SK-N-SH (cell line): ENCODE measurements around the gene ATP6V1F. TPM values are rescaled to one million over a fixed set of nuclear protein-coding genes. Genes with fewer than 3 reads are reported as not detected.

Experiments
- CTCF ChIA-PET: fragments of 300-600, 350-600 bp; formaldehyde crosslinking; extraction: SDS; loops from one replicate; lab custom pipeline; 2021; lab: Yijun Ruan, JAX
- POLR2A ChIA-PET: fragments of 350-600 bp; sonication (Branson Sonifier 250); formaldehyde crosslinking; extraction: SDS; loops from one replicate; lab custom pipeline; 2020; ENCODE audit warnings: antibody characterized with exemption, inconsistent platforms; lab: Yijun Ruan, JAX
- DNase-seq: peaks from one replicate; pipeline ENCODE4 v3.0.0; 2012
- H2AFZ ChIP-seq: fragments of 200-600 bp; sonication (generic); 2 replicates; pipeline ENCODE4 v1.8.1; 2016; ENCODE audit warnings: antibody characterized with exemption, mild to moderate bottlenecking, low read depth
- H3F3A ChIP-seq: fragments of 200-600 bp; sonication (generic); replicated peaks from 2 replicates; pipeline ENCODE3; 2016; ENCODE audit warnings: antibody characterized with exemption, mild to moderate bottlenecking; ENCODE audit not compliant: insufficient read depth
- H3K27ac ChIP-seq, 2 experiments: fragments of 200-500 bp in 1 of 2; fragments of 200-600 bp in 1 of 2; sonication (Bioruptor generic) in 1 of 2; sonication (generic), shearing (Covaris generic) in 1 of 2; 2 replicates each; pipeline versions ENCODE4 v1.5.1 to v1.6.1; 2014 to 2016; ENCODE audit warnings: low read depth in 2 of 2, inconsistent platforms in 1 of 2, low read length in 1 of 2, mild to moderate bottlenecking in 1 of 2, mixed read lengths in 1 of 2
- H3K27me3 ChIP-seq: fragments of 200-600 bp; sonication (generic), shearing (Covaris generic); 2 replicates; pipeline ENCODE4 v1.6.1; 2016; ENCODE audit warnings: mixed run types; ENCODE audit not compliant: insufficient read depth
- H3K36me3 ChIP-seq, 2 experiments: fragments of 200-500 bp in 1 of 2; fragments of 200-600 bp in 1 of 2; sonication (Bioruptor generic) in 1 of 2; sonication (generic) in 1 of 2; replicated peaks in 1 of 2; 2 replicates each; pipeline versions ENCODE3 to v1.5.1; 2014 to 2016; ENCODE audit warnings: low read length in 1 of 2, mild to moderate bottlenecking in 1 of 2; ENCODE audit not compliant: insufficient read depth in 2 of 2, control insufficient read depth in 1 of 2
- H3K4me1 ChIP-seq, 2 experiments: fragments of 200-500 bp in 1 of 2; fragments of 200-600 bp in 1 of 2; sonication (Bioruptor generic) in 1 of 2; sonication (generic), shearing (Covaris generic) in 1 of 2; 2 replicates each; pipeline versions ENCODE4 v1.5.1 to v1.6.1; 2014 to 2016; ENCODE audit warnings: low read depth in 1 of 2, low read length in 1 of 2, mixed run types in 1 of 2; ENCODE audit not compliant: insufficient read depth in 2 of 2, control insufficient read depth in 1 of 2
- H3K4me2 ChIP-seq: fragments of 200-600 bp; sonication (generic), shearing (Covaris generic); 2 replicates; pipeline ENCODE4 v1.6.1; 2017; ENCODE audit warnings: mixed run types
- H3K4me3 ChIP-seq, 2 experiments: fragments of 200-500 bp in 1 of 2; fragments of 200-600 bp in 1 of 2; sonication (Bioruptor generic) in 1 of 2; sonication (generic), shearing (Covaris generic) in 1 of 2; 2 replicates each; pipeline versions ENCODE4 v1.5.1 to v1.8.1; 2014 to 2016; ENCODE audit warnings: low read depth in 2 of 2, inconsistent platforms in 1 of 2, low read length in 1 of 2, mild to moderate bottlenecking in 1 of 2, mixed read lengths in 1 of 2, moderate library complexity in 1 of 2
- H3K79me2 ChIP-seq: fragments of 200-600 bp; sonication (generic); 2 replicates; pipeline ENCODE4 v1.8.1; 2017; ENCODE audit warnings: mild to moderate bottlenecking; ENCODE audit not compliant: insufficient read depth
- H3K9ac ChIP-seq: fragments of 200-600 bp; sonication (generic); 2 replicates; pipeline ENCODE4 v1.6.1; 2017; ENCODE audit warnings: mixed run types
- H3K9me2 ChIP-seq: fragments of 200-600 bp; sonication (generic); 2 replicates; pipeline ENCODE4 v1.6.1; 2017; ENCODE audit warnings: mixed run types
- H3K9me3 ChIP-seq: fragments of 200-600 bp; sonication (generic); 2 replicates; pipeline ENCODE4 v1.6.1; 2017; ENCODE audit warnings: mixed run types, mild to moderate bottlenecking, moderate library complexity
- H4K20me1 ChIP-seq: fragments of 200-600 bp; sonication (generic); 2 replicates; pipeline ENCODE4 v1.6.1; 2017; ENCODE audit warnings: mild to moderate bottlenecking, mixed run types; ENCODE audit not compliant: insufficient read depth
- CHD2 ChIP-seq: fragments of 150-350 bp; IDR thresholded peaks from 2 replicates; pipeline ENCODE4 v1.6.1; 2018; ENCODE audit warnings: low read length; ENCODE audit not compliant: partially characterized antibody
- ELF1 ChIP-seq: IDR thresholded peaks from 2 replicates; pipeline ENCODE4 v1.4.0; 2012
- FOXJ3 ChIP-seq: sonication (generic); formaldehyde crosslinking; IDR thresholded peaks from 2 replicates; pipeline ENCODE4 v1.5.1; 2020; ENCODE audit warnings: mild to moderate bottlenecking, missing genetic modification reagents
- FOXM1 ChIP-seq: IDR thresholded peaks from 2 replicates; pipeline ENCODE4 v1.4.0; 2012; ENCODE audit warnings: low read depth, mild to moderate bottlenecking
- GABPA ChIP-seq: IDR thresholded peaks from 2 replicates; pipeline ENCODE4 v1.4.0; 2012; ENCODE audit warnings: low read depth, mild to moderate bottlenecking
- GATA2 ChIP-seq: sonication (generic); formaldehyde crosslinking; IDR thresholded peaks from 2 replicates; pipeline ENCODE4 v1.5.0; 2020; ENCODE audit warnings: mild to moderate bottlenecking, missing genetic modification reagents
- MEF2A ChIP-seq: IDR thresholded peaks from 2 replicates; pipeline ENCODE4 v1.4.0; 2012; ENCODE audit warnings: low read depth, borderline replicate concordance
- NFIC ChIP-seq: IDR thresholded peaks from 2 replicates; pipeline ENCODE4 v1.4.0; 2012; ENCODE audit warnings: borderline replicate concordance
- POLR2AphosphoS5 ChIP-seq: IDR thresholded peaks from 2 replicates; pipeline ENCODE4 v1.6.1; 2012; ENCODE audit warnings: low read depth, low read length
- RCOR1 ChIP-seq: fragments of 150-350 bp; IDR thresholded peaks from 2 replicates; pipeline ENCODE4 v1.6.1; 2017; ENCODE audit warnings: antibody characterized with exemption, low read length
- RFX5 ChIP-seq: IDR thresholded peaks from 2 replicates; pipeline ENCODE4 v1.6.1; 2012; ENCODE audit warnings: mild to moderate bottlenecking, improper control_type of control experiment, low read length
- SMC3 ChIP-seq: IDR thresholded peaks from 2 replicates; pipeline ENCODE4 v1.6.1; 2012; ENCODE audit warnings: low read depth, low read length, improper control_type of control experiment
- TAF1 ChIP-seq: IDR thresholded peaks from 2 replicates; pipeline ENCODE4 v1.6.1; 2012; ENCODE audit warnings: low read depth, mild to moderate bottlenecking, low read length, moderate library complexity, borderline replicate concordance
- TCF12 ChIP-seq: IDR thresholded peaks from 2 replicates; pipeline ENCODE4 v1.4.0; 2012
- USF2 ChIP-seq: fragments of 150-350 bp; IDR thresholded peaks from 2 replicates; pipeline ENCODE4 v1.6.1; 2017; ENCODE audit warnings: antibody characterized with exemption, low read length, low read depth, borderline replicate concordance
- WGBS: methylation state at CpG from one replicate; pipeline ENCODE4 v1.1.6; 2017; ENCODE audit warnings: low lambda C conversion rate; 5-methylcytosine and 5-hydroxymethylcytosine counted together
- polyA plus RNA-seq, 3 experiments: library from polyadenylated mRNA; depleted of rRNA; stranded (reverse); fragments of >200 nt; gene quantifications; 2 replicates each; pipeline ENCODE4 v1.2.3, GENCODE V29; 2012

Gene ATP6V1F
- polyA plus RNA-seq, 1 of the 3 experiments (the other 2 are of a cell fraction) = 495 TPM

GRCh38 chr7:128835790-128836641 lies 26.6 kb upstream of the ATP6V1F start:
- H4K20me1 ChIP-seq = peaks cover 93% of the 10 kb centered on the region

DNA sequence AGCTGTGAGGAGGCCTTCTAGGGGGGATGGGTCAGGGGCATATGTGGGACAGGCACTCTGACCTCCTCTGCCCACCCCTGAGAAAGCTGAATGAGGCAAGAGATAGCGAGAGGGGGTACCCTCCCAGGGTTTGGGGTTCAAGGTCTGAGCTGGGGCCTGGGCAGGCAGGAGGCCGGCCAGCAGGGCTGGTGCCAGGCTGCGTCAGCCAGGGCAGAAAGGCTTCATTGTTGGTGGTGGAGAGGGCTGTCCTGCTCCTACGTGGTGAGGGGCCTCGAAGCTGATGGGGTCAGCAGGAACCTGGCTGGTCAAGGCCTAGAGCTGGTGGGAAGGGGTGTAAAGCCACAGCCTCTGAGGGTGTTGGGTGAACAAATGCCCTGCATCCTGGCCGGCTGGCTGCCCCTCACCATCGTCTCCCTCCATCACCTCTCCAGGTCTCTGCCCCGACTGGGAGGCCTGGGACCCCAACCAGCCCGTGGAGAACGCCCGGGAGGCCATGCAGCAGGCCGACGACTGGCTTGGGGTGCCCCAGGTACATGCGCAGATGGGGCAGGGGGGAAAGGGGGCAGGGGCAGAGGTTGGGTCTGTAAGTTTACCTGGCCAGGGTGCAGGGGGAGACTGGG lies 25.8 kb upstream of the ATP6V1F start:
- Histone ChIP-seq H3K9ac (no peak overlapping the region), H3K27ac (peak overlapping the region in 1 of 2 experiments; percentile 27; a peak in 1 of 4 replicates), H3K4me2 (no peak overlapping the region), H3K9me3 (no peaks in the 10 kb centered on the region), H3K79me2 (peaks cover 66% of the 10 kb centered on the region), H3F3A (peaks cover 19% of the 10 kb centered on the region), H2AFZ (no peak overlapping the region), H3K4me1 (peaks cover 18 to 19% of the 10 kb centered on the region in 2 experiments; a peak in 3 of 4 replicates), H3K36me3 (peaks cover 63 to 66% of the 10 kb centered on the region in 2 experiments), H4K20me1 (peaks cover 93% of the 10 kb centered on the region), H3K9me2 (no peaks in the 10 kb centered on the region), H3K27me3 (no peaks in the 10 kb centered on the region), H3K4me3 (no peak overlapping the region)
- DNase-seq = no peak
- TF ChIP-seq TAF1 = no peak
- no peak for TF ChIP-seq ELF1
- TF ChIP-seq NFIC = no peak
- no peak for TF ChIP-seq POLR2AphosphoS5
- no peak for TF ChIP-seq GABPA
- no peak for TF ChIP-seq FOXJ3
- no peak for TF ChIP-seq MEF2A
- ChIA-PET POLR2A (no interaction called here), CTCF (interaction anchor here (1.0 to 2.6 kb wide), 5 partner anchors 26 to 439 kb away, joined by 3 to 11 read pairs (median 6); partner anchors contain the start of gene ATP6V1F)
- WGBS = 95% methylated on average over 14 of the region's 14 CpGs

More at GRCh38 chr7:128835790-128836641, 26.6 kb upstream of the ATP6V1F start:
- ChIA-PET POLR2A (no interaction called here), CTCF (interaction anchor here (0.8 to 2.6 kb wide), 7 partner anchors 17 to 438 kb away, joined by 3 to 11 read pairs (median 3); partner anchors contain the start of gene ATP6V1F)
- peaks cover 57% of the 10 kb centered on the region in 2 experiments for H3K36me3 ChIP-seq
- no peaks in the 10 kb centered on the region for H3K27me3 ChIP-seq
- H3K4me1 ChIP-seq = peaks cover 19 to 25% of the 10 kb centered on the region in 2 experiments; a peak in 3 of 4 replicates
- DNase-seq = no peak
- peaks cover 18% of the 10 kb centered on the region for H3F3A ChIP-seq
- H3K4me2 ChIP-seq = no peak overlapping the region
- H3K9me2 ChIP-seq = no peaks in the 10 kb centered on the region
- no peak overlapping the region for H3K4me3 ChIP-seq
- H3K27ac ChIP-seq = peak overlapping the region in 1 of 2 experiments; percentile 47; a peak in 1 of 4 replicates
- H3K79me2 ChIP-seq = peaks cover 75% of the 10 kb centered on the region
- no peak for TF ChIP-seq FOXM1
- TF ChIP-seq SMC3 = no peak
- no peaks in the 10 kb centered on the region for H3K9me3 ChIP-seq
- WGBS = 80% methylated on average over 9 of the region's 14 CpGs
- no peak overlapping the region for H3K9ac ChIP-seq
- H2AFZ ChIP-seq = no peak overlapping the region

GRCh38 chr7:128837521-128837921 lies 25.1 kb upstream of the ATP6V1F start:
- DNase-seq = no peak
- WGBS = 91% methylated on average over 16 of the region's 16 CpGs
- no peak overlapping the region for H3K27ac ChIP-seq
- H3K9ac ChIP-seq = no peak overlapping the region
- no peaks in the 10 kb centered on the region for H3K9me3 ChIP-seq
- H4K20me1 ChIP-seq = peaks cover 94% of the 10 kb centered on the region
- no peaks in the 10 kb centered on the region for H3K27me3 ChIP-seq
- H3K4me3 ChIP-seq = no peak overlapping the region
- H2AFZ ChIP-seq = no peak overlapping the region
- TF ChIP-seq GATA2 (CRISPR knock-in tag) (no peak), CHD2 (no peak), RFX5 (no peak), RCOR1 (no peak), USF2 (no peak), TCF12 (no peak)
- peaks cover 11 to 16% of the 10 kb centered on the region in 2 experiments; a peak in 3 of 4 replicates for H3K4me1 ChIP-seq
- H3F3A ChIP-seq = peaks cover 16% of the 10 kb centered on the region
- ChIA-PET POLR2A (no interaction called here), CTCF (interaction anchor here (1.3 to 1.8 kb wide), 2 partner anchors 46 to 440 kb away, joined by 3 to 6 read pairs; no protein-coding TSS in a partner anchor)
- H3K4me2 ChIP-seq = no peak overlapping the region
- no peaks in the 10 kb centered on the region for H3K9me2 ChIP-seq
- H3K79me2 ChIP-seq = peaks cover 60% of the 10 kb centered on the region
- H3K36me3 ChIP-seq = peaks cover 67 to 71% of the 10 kb centered on the region in 2 experiments
